IMR-90 (cell line): Measurements from ENCODE around the gene AKT2. TPM values are rescaled to one million over a fixed set of nuclear protein-coding genes. Genes with fewer than 3 reads are reported as not detected.

Experiments used
- ATAC-seq: fragments of 200-7000 bp; cut with Tn5 transposase; 2 replicates; pipeline ENCODE4 v1.9.1; 2020; ENCODE audit warnings: low read depth, mild to moderate bottlenecking, moderate library complexity
- BruUV-seq: library from RNA; stranded (reverse); fragments of 400-500 nt; replicated peaks from 2 replicates; lab custom pipeline; 2021; lab: Mats Ljungman, UMichigan
- CTCF ChIA-PET: fragments of 300-600 bp; formaldehyde crosslinking; extraction: SDS; loops from one replicate; lab custom pipeline; 2021; ENCODE audit warnings: antibody characterized with exemption; lab: Yijun Ruan, JAX
- POLR2A ChIA-PET: fragments of 300-600 bp; sonication (Branson Sonifier 250); formaldehyde crosslinking; loops from one replicate; lab custom pipeline; 2022; ENCODE audit warnings: antibody characterized with exemption; ENCODE audit not compliant: unreplicated experiment; lab: Charles Lee
- DNase-seq: peaks from one replicate; pipeline ENCODE4 v3.0.0; 2013
- H2AFZ ChIP-seq: replicated peaks from 2 replicates; pipeline ENCODE3; 2013; ENCODE audit warnings: low read length, mild to moderate bottlenecking; ENCODE audit not compliant: poor library complexity
- H2AK5ac ChIP-seq: 2 replicates; pipeline ENCODE4 v1.6.1; 2013; ENCODE audit warnings: low read depth, low read length, inconsistent platforms
- H2AK9ac ChIP-seq: replicated peaks from 2 replicates; pipeline ENCODE3; 2013; ENCODE audit warnings: mild to moderate bottlenecking, low read depth, low read length, moderate library complexity; ENCODE audit not compliant: poor library complexity
- H2BK120ac ChIP-seq: 2 replicates; pipeline ENCODE4 v1.6.1; 2013; ENCODE audit warnings: low read depth, low read length, inconsistent platforms
- H2BK15ac ChIP-seq: 3 replicates; pipeline ENCODE4 v1.6.1; 2013; ENCODE audit warnings: low read depth, low read length, inconsistent platforms
- H2BK20ac ChIP-seq: 2 replicates; pipeline ENCODE4 v1.6.1; 2013; ENCODE audit warnings: low read depth, mild to moderate bottlenecking, inconsistent platforms, low read length, moderate library complexity
- H2BK5ac ChIP-seq: 2 replicates; pipeline ENCODE4 v1.6.1; 2013; ENCODE audit warnings: mild to moderate bottlenecking, low read depth, low read length, inconsistent platforms; ENCODE audit not compliant: poor library complexity, severe bottlenecking
- H3K14ac ChIP-seq: replicated peaks from 2 replicates; pipeline ENCODE4 v1.6.1; 2013; ENCODE audit warnings: low read depth, low read length, inconsistent platforms
- H3K18ac ChIP-seq: 2 replicates; pipeline ENCODE4 v1.6.1; 2013; ENCODE audit warnings: low read depth, low read length, control low read depth
- H3K23ac ChIP-seq: 2 replicates; pipeline ENCODE4 v1.6.1; 2013; ENCODE audit warnings: low read depth, low read length, inconsistent platforms
- H3K27ac ChIP-seq: 2 replicates; pipeline ENCODE4 v1.5.1; 2013; ENCODE audit warnings: mild to moderate bottlenecking, control low read depth, low read length; ENCODE audit not compliant: insufficient read depth
- H3K27me3 ChIP-seq: 2 replicates; pipeline ENCODE4 v1.6.1; 2013; ENCODE audit warnings: low read length; ENCODE audit not compliant: control insufficient read depth, insufficient read depth
- H3K36me3 ChIP-seq: 2 replicates; pipeline ENCODE4 v1.6.1; 2013; ENCODE audit warnings: low read length, mixed read lengths; ENCODE audit not compliant: control insufficient read depth, insufficient read depth
- H3K4ac ChIP-seq: 2 replicates; pipeline ENCODE4 v1.6.1; 2013; ENCODE audit warnings: low read depth, low read length, inconsistent platforms
- H3K4me1 ChIP-seq: 2 replicates; pipeline ENCODE4 v1.6.1; 2013; ENCODE audit warnings: low read length, mixed read lengths; ENCODE audit not compliant: control insufficient read depth, insufficient read depth
- H3K4me2 ChIP-seq: 2 replicates; pipeline ENCODE4 v1.6.1; 2013; ENCODE audit warnings: low read depth, mild to moderate bottlenecking, control low read depth, low read length, moderate library complexity
- H3K4me3 ChIP-seq: 2 replicates; pipeline ENCODE4 v1.5.1; 2013; ENCODE audit warnings: low read depth, mild to moderate bottlenecking, control low read depth, low read length, moderate library complexity; ENCODE audit not compliant: insufficient read depth
- H3K56ac ChIP-seq: 2 replicates; pipeline ENCODE4 v1.6.1; 2013; ENCODE audit warnings: low read length, inconsistent platforms; ENCODE audit not compliant: insufficient read depth; ENCODE audit errors: extremely low read depth
- H3K79me1 ChIP-seq, 2 experiments: 2 replicates each; pipeline ENCODE4 v1.6.1; 2013; ENCODE audit warnings: low read length in 2 of 2, inconsistent platforms in 1 of 2, low read depth in 1 of 2
- H3K9ac ChIP-seq: 2 replicates; pipeline ENCODE4 v1.6.1; 2013; ENCODE audit warnings: low read depth, low read length, control low read depth
- H3K9me1 ChIP-seq: 2 replicates; pipeline ENCODE4 v1.6.1; 2013; ENCODE audit warnings: low read length, inconsistent platforms; ENCODE audit not compliant: insufficient read depth
- H3K9me3 ChIP-seq: 2 replicates; pipeline ENCODE4 v1.6.1; 2013; ENCODE audit warnings: low read length; ENCODE audit not compliant: control insufficient read depth, insufficient read depth
- H4K20me1 ChIP-seq: 2 replicates; pipeline ENCODE4 v1.6.1; 2013; ENCODE audit warnings: low read length, inconsistent platforms; ENCODE audit not compliant: insufficient read depth
- H4K5ac ChIP-seq: 2 replicates; pipeline ENCODE4 v1.6.1; 2013; ENCODE audit warnings: mild to moderate bottlenecking, low read depth, low read length, control low read depth
- H4K8ac ChIP-seq, 2 experiments: 2 replicates each; pipeline ENCODE4 v1.6.1; 2013; ENCODE audit warnings: low read depth in 2 of 2, low read length in 2 of 2, control low read depth in 1 of 2, inconsistent platforms in 1 of 2
- H4K91ac ChIP-seq: 2 replicates; pipeline ENCODE4 v1.6.1; 2013; ENCODE audit warnings: low read depth, low read length, inconsistent platforms; ENCODE audit not compliant: insufficient read depth
- BHLHE40 ChIP-seq: fragments of 150-350 bp; IDR thresholded peaks from 2 replicates; pipeline ENCODE4 v1.6.1; 2016; ENCODE audit warnings: mild to moderate bottlenecking, low read depth, low read length
- CEBPB ChIP-seq: IDR thresholded peaks from 2 replicates; pipeline ENCODE4 v1.6.1; 2012; ENCODE audit warnings: low read depth, low read length, improper control_type of control experiment
- CHD1 ChIP-seq: IDR thresholded peaks from 2 replicates; pipeline ENCODE4 v1.6.1; 2012; ENCODE audit warnings: low read depth, low read length, improper control_type of control experiment
- FOS ChIP-seq: fragments of 150-350 bp; IDR thresholded peaks from 2 replicates; pipeline ENCODE4 v1.6.1; 2016; ENCODE audit warnings: low read depth, low read length
- MAFK ChIP-seq: IDR thresholded peaks from 2 replicates; pipeline ENCODE4 v1.6.1; 2012; ENCODE audit warnings: low read depth, low read length, improper control_type of control experiment
- MAZ ChIP-seq: IDR thresholded peaks from 2 replicates; pipeline ENCODE4 v1.6.1; 2012; ENCODE audit warnings: low read depth, mild to moderate bottlenecking, low read length, improper control_type of control experiment, moderate library complexity, borderline replicate concordance
- MXI1 ChIP-seq: IDR thresholded peaks from 2 replicates; pipeline ENCODE4 v1.6.1; 2012; ENCODE audit warnings: low read depth, mild to moderate bottlenecking, low read length, moderate library complexity, borderline replicate concordance
- NFE2L2 ChIP-seq: fragments of 150-350 bp; IDR thresholded peaks from 2 replicates; pipeline ENCODE4 v1.6.1; 2016; ENCODE audit warnings: low read depth, mild to moderate bottlenecking, low read length
- POLR2A ChIP-seq: IDR thresholded peaks from 2 replicates; pipeline ENCODE4 v1.6.1; 2012; ENCODE audit warnings: mild to moderate bottlenecking, low read depth, low read length
- RCOR1 ChIP-seq: IDR thresholded peaks from 2 replicates; pipeline ENCODE4 v1.6.1; 2012; ENCODE audit warnings: mild to moderate bottlenecking, low read length, improper control_type of control experiment; ENCODE audit not compliant: insufficient replicate concordance
- RFX5 ChIP-seq: IDR thresholded peaks from 2 replicates; pipeline ENCODE4 v1.8.0; 2012; ENCODE audit warnings: low read depth, mild to moderate bottlenecking, low read length, moderate library complexity
- USF2 ChIP-seq: fragments of 150-350 bp; IDR thresholded peaks from 2 replicates; pipeline ENCODE4 v1.6.1; 2017; ENCODE audit warnings: mild to moderate bottlenecking, antibody characterized with exemption, low read length, low read depth
- WGBS, 2 experiments: methylation state at CpG; one replicate each; pipeline versions ENCODE4 v1.1.5 to v1.1.7; 2013; ENCODE audit warnings: missing lambda C conversion rate in 2 of 2; ENCODE audit not compliant: insufficient read length in 1 of 2; ENCODE audit errors: extremely low coverage in 2 of 2; 5-methylcytosine and 5-hydroxymethylcytosine counted together
- dilution Hi-C: fragments of 300-500 bp; cut with HindIII; formaldehyde crosslinking; loops from one replicate; pipeline ENCODE4 v1.14.3; 2018; ENCODE audit warnings: low sequenced_read_pairs; ENCODE audit not compliant: unreplicated experiment
- in situ Hi-C: fragments of 300-500 bp; cut with MboI; formaldehyde crosslinking; loops from 3 replicates; pipeline ENCODE4 v1.14.3; 2019; ENCODE audit warnings: low sequenced_read_pairs, inconsistent platforms, mixed read lengths
- intact Hi-C: fragments of 100-400 bp; cut with micrococcal nuclease; formaldehyde crosslinking; loops from 2 replicates; pipeline ENCODE4 v1.10.0; 2022
- polyA plus RNA-seq, 3 experiments: library from polyadenylated mRNA; depleted of rRNA; stranded (reverse); fragments of >200 nt; gene quantifications; 2 replicates each; pipeline ENCODE4 v1.2.3, GENCODE V29; 2012; ENCODE audit warnings: low replicate concordance in 1 of 3
- total RNA-seq: library from RNA; depleted of rRNA; stranded (reverse); fragments of >200 nt; gene quantifications from 2 replicates; pipeline ENCODE4 v1.2.3, GENCODE V29; 2012
- TF ChIP-seq, protein P1 (sequence below): conservative IDR thresholded peaks from 2 replicates; pipeline ENCODE4 v1.5.1; 2012; ENCODE audit warnings: mild to moderate bottlenecking, low read depth, low read length, improper control_type of control experiment

Gene AKT2
- total and polyA plus RNA-seq, 2 of the 4 experiments (the other 2 are of a cell fraction) = 61.5 to 104 TPM

GRCh38 chr19:40279761-40280607 is 5.2 kb downstream of the AKT2 start (continued):
- no peak for TF ChIP-seq CHD1

GRCh38 chr19:40279120-40279551 is 6.0 kb downstream of the AKT2 start:
- Histone ChIP-seq H3K4ac (no peak overlapping the region), H3K14ac (no peak overlapping the region), H3K9ac (0 out of 2 replicates have a peak overlapping the region, but pooled peaks have one; percentile 6), H2BK120ac (no peak overlapping the region), H3K18ac (no peak overlapping the region), H2BK5ac (no peak overlapping the region), H3K27me3 (no peaks in the 10 kb centered on the region), H2AK5ac (0 out of 2 replicates have a peak overlapping the region, but pooled peaks have one; percentile 36), H3K56ac (no peak overlapping the region), H3K4me3 (no peak overlapping the region), H2AK9ac (peak overlapping the region; percentile 35), H2BK15ac (no peak overlapping the region), H3K23ac (no peak overlapping the region), H3K36me3 (no peaks in the 10 kb centered on the region), H2AFZ (no peak overlapping the region), H2BK20ac (no peak overlapping the region), H3K79me1 (peaks cover 27 to 96% of the 10 kb centered on the region in 2 experiments; a peak in 3 of 4 replicates), H3K4me1 (peaks cover 28% of the 10 kb centered on the region), H3K9me3 (no peaks in the 10 kb centered on the region), H4K20me1 (peaks cover 90% of the 10 kb centered on the region), H3K27ac (no peak overlapping the region), H3K4me2 (no peak overlapping the region; the same call in 1 of the 2 replicates), H3K9me1 (peaks cover 23% of the 10 kb centered on the region), H4K8ac (no peak overlapping the region), H4K91ac (no peak overlapping the region), H4K5ac (no peak overlapping the region)
- in situ Hi-C loops = no loop called here
- dilution Hi-C loops = no loop called here
- ChIA-PET POLR2A (interaction anchor here (0.5 kb wide), 1 partner anchor 11 kb away, joined by 3 read pairs; no protein-coding TSS in a partner anchor), CTCF (interaction anchor here (0.7 kb wide), 1 partner anchor 262 kb away, joined by 6 read pairs; no protein-coding TSS in a partner anchor)
- BruUV-seq = no TSS peak
- intact Hi-C loops = no loop called here
- ATAC-seq = peak; percentile 30
- DNase-seq = peak; percentile 38
- 30% methylated on average over 2 of the region's 15 CpGs; no CpG with 5 or more reads in 1 of the 2 experiments for WGBS, 2 experiments
- TF ChIP-seq POLR2A = no peak
- TF ChIP-seq NFE2L2 = no peak
- TF ChIP-seq MXI1 = no peak
- no peak for TF ChIP-seq MAFK
- no peak for TF ChIP-seq FOS
- TF ChIP-seq MAZ = no peak
- TF ChIP-seq BHLHE40 = no peak
- TF ChIP-seq USF2 = no peak
- TF ChIP-seq, protein P1, sequence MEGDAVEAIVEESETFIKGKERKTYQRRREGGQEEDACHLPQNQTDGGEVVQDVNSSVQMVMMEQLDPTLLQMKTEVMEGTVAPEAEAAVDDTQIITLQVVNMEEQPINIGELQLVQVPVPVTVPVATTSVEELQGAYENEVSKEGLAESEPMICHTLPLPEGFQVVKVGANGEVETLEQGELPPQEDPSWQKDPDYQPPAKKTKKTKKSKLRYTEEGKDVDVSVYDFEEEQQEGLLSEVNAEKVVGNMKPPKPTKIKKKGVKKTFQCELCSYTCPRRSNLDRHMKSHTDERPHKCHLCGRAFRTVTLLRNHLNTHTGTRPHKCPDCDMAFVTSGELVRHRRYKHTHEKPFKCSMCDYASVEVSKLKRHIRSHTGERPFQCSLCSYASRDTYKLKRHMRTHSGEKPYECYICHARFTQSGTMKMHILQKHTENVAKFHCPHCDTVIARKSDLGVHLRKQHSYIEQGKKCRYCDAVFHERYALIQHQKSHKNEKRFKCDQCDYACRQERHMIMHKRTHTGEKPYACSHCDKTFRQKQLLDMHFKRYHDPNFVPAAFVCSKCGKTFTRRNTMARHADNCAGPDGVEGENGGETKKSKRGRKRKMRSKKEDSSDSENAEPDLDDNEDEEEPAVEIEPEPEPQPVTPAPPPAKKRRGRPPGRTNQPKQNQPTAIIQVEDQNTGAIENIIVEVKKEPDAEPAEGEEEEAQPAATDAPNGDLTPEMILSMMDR = no peak
- no peak for TF ChIP-seq CEBPB
- TF ChIP-seq RFX5 = no peak
- TF ChIP-seq RCOR1 = no peak
